H1 (cell line): ENCODE data around the gene CFAP92. TPM values are rescaled to one million over a fixed set of nuclear protein-coding genes. Genes with fewer than 3 reads are reported as not detected.

ENCODE experiments used
- CTCF ChIA-PET: fragments of 300-600 bp; sonication (Branson Sonifier 250); formaldehyde crosslinking; loops from one replicate; lab custom pipeline; 2021; ENCODE audit not compliant: partially characterized antibody; lab: Charles Lee
- POLR2A ChIA-PET: fragments of 300-600 bp; sonication (Branson Sonifier 250); formaldehyde crosslinking; loops from one replicate; lab custom pipeline; 2021; ENCODE audit warnings: inconsistent platforms; ENCODE audit not compliant: partially characterized antibody; lab: Charles Lee
- DNase-seq, 2 experiments: peaks; one replicate each; pipeline versions ENCODE4 v3.0.0 to v3.0.0-alpha.2; 2010 to 2022; ENCODE audit warnings: low spot score in 2 of 2, low read depth in 1 of 2, mixed read lengths in 1 of 2
- FAIRE-seq: peaks from 2 replicates; lab custom pipeline; 2011; peaks lifted over from hg19 to GRCh38; lab: Jason Lieb, UNC
- H2AFZ ChIP-seq: 2 replicates; pipeline ENCODE4 v1.8.1; 2012; ENCODE audit warnings: low read length, inconsistent platforms
- H2AK5ac ChIP-seq: 2 replicates; pipeline ENCODE4 v1.6.1; 2013; ENCODE audit warnings: low read depth, low read length
- H2BK120ac ChIP-seq: replicated peaks from 2 replicates; pipeline ENCODE3; 2013; ENCODE audit warnings: low read depth, low read length, inconsistent platforms
- H2BK12ac ChIP-seq: 2 replicates; pipeline ENCODE4 v1.6.1; 2013; ENCODE audit warnings: low read depth, low read length
- H2BK15ac ChIP-seq: 2 replicates; pipeline ENCODE4 v1.6.1; 2013; ENCODE audit warnings: low read length
- H2BK20ac ChIP-seq: 2 replicates; pipeline ENCODE4 v1.6.1; 2013; ENCODE audit warnings: low read length
- H2BK5ac ChIP-seq: 2 replicates; pipeline ENCODE4 v1.6.1; 2013; ENCODE audit warnings: low read depth, low read length
- H3K14ac ChIP-seq: 2 replicates; pipeline ENCODE4 v1.6.1; 2013; ENCODE audit warnings: inconsistent platforms; ENCODE audit not compliant: insufficient read length
- H3K18ac ChIP-seq: 2 replicates; pipeline ENCODE4 v1.6.1; 2013; ENCODE audit warnings: low read length; ENCODE audit errors: extremely low read depth
- H3K23ac ChIP-seq: 2 replicates; pipeline ENCODE4 v1.6.1; 2013; ENCODE audit warnings: inconsistent platforms; ENCODE audit not compliant: insufficient read length
- H3K23me2 ChIP-seq: 2 replicates; pipeline ENCODE4 v1.6.1; 2013; ENCODE audit warnings: low read depth, low read length
- H3K27ac ChIP-seq: 2 replicates; pipeline ENCODE4 v1.6.1; 2011; ENCODE audit warnings: low read depth, low read length, inconsistent platforms
- H3K27me3 ChIP-seq, 4 experiments: replicated peaks in 1 of 4; 1 replicate in 1 of 4; 2 replicates in 3 of 4; pipeline versions ENCODE4 v1.6.1 to v1.8.1; 2011 to 2013; ENCODE audit warnings: low read length in 3 of 4, mild to moderate bottlenecking in 3 of 4, inconsistent platforms in 2 of 4, mixed read lengths in 2 of 4, moderate library complexity in 1 of 4; ENCODE audit not compliant: control insufficient read depth in 3 of 4, insufficient read depth in 3 of 4; ENCODE audit errors: extremely low read depth in 1 of 4
- H3K36me3 ChIP-seq, 4 experiments: 2 replicates each; pipeline versions ENCODE4 v1.6.1 to v1.8.1; 2011 to 2013; ENCODE audit warnings: mild to moderate bottlenecking in 4 of 4, low read length in 3 of 4, moderate library complexity in 2 of 4, control low read depth in 1 of 4, inconsistent platforms in 1 of 4; ENCODE audit not compliant: insufficient read depth in 4 of 4, control insufficient read depth in 2 of 4
- H3K4ac ChIP-seq: replicated peaks from 2 replicates; pipeline ENCODE3; 2013; ENCODE audit warnings: low read length, low read depth, mixed read lengths, inconsistent platforms; ENCODE audit not compliant: insufficient read length
- H3K4me1 ChIP-seq, 4 experiments: replicated peaks in 1 of 4; 1 replicate in 1 of 4; 2 replicates in 3 of 4; pipeline versions ENCODE4 v1.6.1 to v1.8.1; 2011 to 2013; ENCODE audit warnings: low read length in 3 of 4, inconsistent platforms in 2 of 4, mixed read lengths in 1 of 4; ENCODE audit not compliant: insufficient read depth in 4 of 4, control insufficient read depth in 3 of 4
- H3K4me2 ChIP-seq, 2 experiments: 2 replicates each; pipeline versions ENCODE4 v1.6.1 to v1.8.1; 2011 to 2013; ENCODE audit warnings: low read depth in 2 of 2, low read length in 2 of 2, control low read depth in 1 of 2, inconsistent platforms in 1 of 2, mild to moderate bottlenecking in 1 of 2; ENCODE audit not compliant: insufficient read depth in 1 of 2
- H3K4me3 ChIP-seq, 4 experiments: fragments of 200-600, 300-600 bp in 1 of 4; sonication (generic), shearing (Covaris generic), sonication (Bioruptor Twin) in 1 of 4; 2 replicates each; pipeline versions ENCODE4 v1.5.1 to v1.8.1; 2011 to 2016; ENCODE audit warnings: low read length in 4 of 4, low read depth in 3 of 4, control low read depth in 2 of 4, inconsistent platforms in 2 of 4, mild to moderate bottlenecking in 2 of 4, mixed read lengths in 1 of 4, moderate library complexity in 1 of 4; ENCODE audit not compliant: insufficient read depth in 2 of 4; ENCODE audit errors: extremely low read depth in 1 of 4
- H3K56ac ChIP-seq: replicated peaks from 2 replicates; pipeline ENCODE3; 2013; ENCODE audit warnings: low read depth, mild to moderate bottlenecking, mixed read lengths, low read length, inconsistent platforms; ENCODE audit not compliant: insufficient read length
- H3K79me1 ChIP-seq: 2 replicates; pipeline ENCODE4 v1.6.1; 2013; ENCODE audit warnings: low read depth, low read length, control low read depth
- H3K79me2 ChIP-seq, 2 experiments: 2 replicates each; pipeline versions ENCODE4 v1.6.1 to v1.8.1; 2012 to 2013; ENCODE audit warnings: low read length in 2 of 2, mild to moderate bottlenecking in 2 of 2, inconsistent platforms in 1 of 2; ENCODE audit not compliant: insufficient read depth in 2 of 2, control insufficient read depth in 1 of 2
- H3K9ac ChIP-seq, 4 experiments: replicated peaks in 1 of 4; 1 replicate in 1 of 4; 2 replicates in 3 of 4; pipeline versions ENCODE4 v1.6.1 to v1.8.1; 2011 to 2013; ENCODE audit warnings: low read depth in 3 of 4, low read length in 3 of 4, control low read depth in 2 of 4, mild to moderate bottlenecking in 2 of 4, moderate library complexity in 2 of 4, inconsistent platforms in 1 of 4; ENCODE audit errors: extremely low read depth in 1 of 4
- H3K9me3 ChIP-seq, 2 experiments: 2 replicates each; pipeline versions ENCODE4 v1.6.1 to v1.8.1; 2012 to 2013; ENCODE audit warnings: mild to moderate bottlenecking in 2 of 2, moderate library complexity in 2 of 2, control low read depth in 1 of 2, inconsistent platforms in 1 of 2, low read depth in 1 of 2, low read length in 1 of 2, mixed read lengths in 1 of 2; ENCODE audit not compliant: insufficient read depth in 2 of 2
- H4K20me1 ChIP-seq, 2 experiments: replicated peaks in 1 of 2; 2 replicates each; pipeline versions ENCODE3 to v1.8.1; 2011 to 2013; ENCODE audit warnings: inconsistent platforms in 2 of 2, low read length in 2 of 2, mild to moderate bottlenecking in 1 of 2; ENCODE audit not compliant: insufficient read depth in 2 of 2, control insufficient read depth in 1 of 2
- H4K5ac ChIP-seq: 2 replicates; pipeline ENCODE4 v1.6.1; 2013; ENCODE audit warnings: low read length, low read depth, mixed read lengths, inconsistent platforms; ENCODE audit not compliant: insufficient read length
- H4K8ac ChIP-seq: 2 replicates; pipeline ENCODE4 v1.8.0; 2013; ENCODE audit warnings: mild to moderate bottlenecking, moderate library complexity, low read length, inconsistent platforms; ENCODE audit not compliant: insufficient read depth; ENCODE audit errors: extremely low read depth
- H4K91ac ChIP-seq: replicated peaks from 2 replicates; pipeline ENCODE3; 2013; ENCODE audit warnings: low read length, mixed read lengths, inconsistent platforms; ENCODE audit not compliant: insufficient read length
- BRCA1 ChIP-seq: IDR thresholded peaks from 2 replicates; pipeline ENCODE4 v1.6.1; 2012; ENCODE audit warnings: low read depth, low read length, improper control_type of control experiment
- CHD1 ChIP-seq: IDR thresholded peaks from 2 replicates; pipeline ENCODE4 v1.6.1; 2012; ENCODE audit warnings: low read depth, low read length, improper control_type of control experiment
- CTBP2 ChIP-seq: IDR thresholded peaks from 2 replicates; pipeline ENCODE4 v1.7.0; 2011; ENCODE audit warnings: borderline replicate concordance, mild to moderate bottlenecking, moderate library complexity, mixed read lengths, low read length; ENCODE audit not compliant: insufficient read depth, insufficient read length
- EGR1 ChIP-seq: IDR thresholded peaks from 2 replicates; pipeline ENCODE4 v1.6.1; 2011; ENCODE audit warnings: low read depth, low read length, borderline replicate concordance
- JUN ChIP-seq: IDR thresholded peaks from 2 replicates; pipeline ENCODE4 v1.6.1; 2011; ENCODE audit warnings: low read depth, mild to moderate bottlenecking, improper control_type of control experiment, low read length
- KDM1A ChIP-seq: fragments of 200-600, 300-600 bp; sonication (generic); IDR thresholded peaks from 2 replicates; pipeline ENCODE4 v1.7.1; 2016; ENCODE audit warnings: mild to moderate bottlenecking, low read length, borderline replicate concordance
- RXRA ChIP-seq: IDR thresholded peaks from 2 replicates; pipeline ENCODE4 v1.6.1; 2011; ENCODE audit warnings: low read depth, mild to moderate bottlenecking, low read length, moderate library complexity; ENCODE audit not compliant: insufficient read depth
- SUZ12 ChIP-seq: fragments of 200-600 bp; sonication (generic); IDR thresholded peaks from 2 replicates; pipeline ENCODE4 v1.6.1; 2012; ENCODE audit warnings: mild to moderate bottlenecking, inconsistent platforms, low read length, moderate library complexity, mixed read lengths
- TCF12 ChIP-seq: IDR thresholded peaks from 2 replicates; pipeline ENCODE4 v1.6.1; 2011; ENCODE audit warnings: low read depth, mild to moderate bottlenecking, low read length
- TEAD4 ChIP-seq: IDR thresholded peaks from 2 replicates; pipeline ENCODE4 v1.6.1; 2012; ENCODE audit warnings: low read depth, low read length, inconsistent platforms, mixed read lengths
- YY1 ChIP-seq: IDR thresholded peaks from 2 replicates; pipeline ENCODE4 v1.6.1; 2011; ENCODE audit warnings: low read depth, mild to moderate bottlenecking, low read length
- WGBS, 2 experiments: shearing (Covaris generic) in 1 of 2; methylation state at CpG; one replicate each; pipeline versions ENCODE4 v1.1.6 to v1.1.7; 2013 to 2015; ENCODE audit warnings: low lambda C conversion rate in 2 of 2, mixed read lengths in 2 of 2, inconsistent platforms in 1 of 2, low coverage in 1 of 2, missing lambda C conversion rate in 1 of 2; ENCODE audit not compliant: insufficient replicate concordance in 2 of 2, insufficient coverage in 1 of 2, insufficient read length in 1 of 2; ENCODE audit errors: extremely low coverage in 1 of 2, missing lambda C conversion rate in 1 of 2; 5-methylcytosine and 5-hydroxymethylcytosine counted together
- polyA plus RNA-seq, 7 experiments: library from polyadenylated mRNA; depleted of rRNA in 3 of 7; stranded (reverse) in 5 of 7; unstranded in 2 of 7; fragments of >200 nt in 5 of 7; fragments of 200-250 nt in 2 of 7; gene quantifications; 1 replicate in 5 of 7; 2 replicates in 1 of 7; 4 replicates in 1 of 7; pipeline versions ENCODE4 v1.2.1 to v1.2.3, GENCODE V29; 2011 to 2013; ENCODE audit warnings: missing spikeins in 2 of 7, mixed read lengths in 2 of 7
- total RNA-seq: library from RNA; stranded (reverse); fragmentation: NEBNext Ultra II Directional; extraction: Animal tissue kit (Norgen Biotek cat#: 25700); gene quantifications from 2 replicates; pipeline ENCODE4 v1.2.1, GENCODE V29; 2021
- TF ChIP-seq, protein P1 (sequence below): IDR thresholded peaks from 2 replicates; pipeline ENCODE4 v1.6.1; 2011; ENCODE audit warnings: low read length, improper control_type of control experiment
- TF ChIP-seq, protein P2 (sequence below): IDR thresholded peaks from 2 replicates; pipeline ENCODE4 v1.6.1; 2011; ENCODE audit warnings: low read depth, mild to moderate bottlenecking, low read length; ENCODE audit not compliant: insufficient read depth

CFAP92 gene
- total and polyA plus RNA-seq, 2 of the 8 experiments (the other 6 are each of a cell fraction or from before 2014, with no cell fraction given), result 0.77 to 2.0 TPM

DNA sequence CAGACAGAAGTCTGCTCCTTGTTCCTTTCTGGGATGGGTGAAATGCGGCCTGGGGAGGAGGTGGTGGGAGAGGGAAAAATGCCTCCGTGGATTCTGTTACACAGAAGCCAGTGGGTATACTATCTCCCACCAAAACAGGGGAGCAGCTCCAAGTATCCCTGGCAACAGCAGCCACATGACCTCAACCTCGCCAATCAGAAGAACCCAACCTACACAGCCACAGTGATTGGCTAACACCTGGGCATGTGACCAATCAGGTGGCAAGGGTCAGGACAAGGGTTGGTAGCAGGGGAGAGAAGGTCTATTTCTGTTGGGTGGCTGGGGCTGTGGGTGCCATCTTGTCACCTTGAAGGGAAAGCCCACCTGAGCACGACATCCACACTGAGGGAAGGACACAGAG is 123.5 kb downstream of the CFAP92 start:
- POLR2A ChIA-PET, result interaction anchor here (0.7 kb wide), 1 partner anchor 10 kb away, joined by 3 read pairs; no protein-coding TSS in a partner anchor
- TF ChIP-seq YY1, result no peak
- TF ChIP-seq BRCA1, result no peak
- TF ChIP-seq TEAD4, result no peak
- TF ChIP-seq EGR1, result no peak
- no peak for TF ChIP-seq JUN
- TF ChIP-seq RXRA, result no peak
- TF ChIP-seq, protein P1, sequence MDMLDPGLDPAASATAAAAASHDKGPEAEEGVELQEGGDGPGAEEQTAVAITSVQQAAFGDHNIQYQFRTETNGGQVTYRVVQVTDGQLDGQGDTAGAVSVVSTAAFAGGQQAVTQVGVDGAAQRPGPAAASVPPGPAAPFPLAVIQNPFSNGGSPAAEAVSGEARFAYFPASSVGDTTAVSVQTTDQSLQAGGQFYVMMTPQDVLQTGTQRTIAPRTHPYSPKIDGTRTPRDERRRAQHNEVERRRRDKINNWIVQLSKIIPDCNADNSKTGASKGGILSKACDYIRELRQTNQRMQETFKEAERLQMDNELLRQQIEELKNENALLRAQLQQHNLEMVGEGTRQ, result peak; percentile 66; the same call in 1 of the 2 replicates
- no peak for TF ChIP-seq SUZ12
- TF ChIP-seq CHD1, result no peak
- no peak for TF ChIP-seq TCF12
- TF ChIP-seq, protein P2, sequence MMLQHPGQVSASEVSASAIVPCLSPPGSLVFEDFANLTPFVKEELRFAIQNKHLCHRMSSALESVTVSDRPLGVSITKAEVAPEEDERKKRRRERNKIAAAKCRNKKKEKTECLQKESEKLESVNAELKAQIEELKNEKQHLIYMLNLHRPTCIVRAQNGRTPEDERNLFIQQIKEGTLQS, result 0 out of 2 replicates have a peak, but pooled peaks have one; percentile 32
- no peak for TF ChIP-seq KDM1A
- no peak for TF ChIP-seq CTBP2

More for the DNA sequence above, 123.5 kb downstream of the CFAP92 start:
- H4K91ac ChIP-seq, result no peak overlapping the region
- H4K8ac ChIP-seq, result no peak overlapping the region
- no peak overlapping the region for H2BK12ac ChIP-seq
- 93% methylated on average over 4 of the region's 4 CpGs; no CpG with 5 or more reads in 1 of the 2 experiments for WGBS, 2 experiments
- DNase-seq (no peak), FAIRE-seq (no peak)
- no peak overlapping the region for H4K5ac ChIP-seq
- H2AK5ac ChIP-seq, result no peak overlapping the region
- H3K23me2 ChIP-seq, result no peaks in the 10 kb centered on the region
- H3K4me1 ChIP-seq, result peaks cover 0 to 2% (median 0%) of the 10 kb centered on the region in 4 experiments; a peak in 2 of 7 replicates
- H3K27ac ChIP-seq, result no peak overlapping the region
- no peak overlapping the region for H2AFZ ChIP-seq
- CTCF ChIA-PET, result interaction anchor here (1.2 to 1.4 kb wide), 2 partner anchors 83 to 190 kb away, joined by 3 read pairs; no protein-coding TSS in a partner anchor
- H2BK15ac ChIP-seq, result no peak overlapping the region
- no peak overlapping the region for H2BK20ac ChIP-seq
- no peak overlapping the region for H3K4me2 ChIP-seq
- H3K27me3 ChIP-seq, result no peaks in the 10 kb centered on the region
- H3K79me1 ChIP-seq, result no peaks in the 10 kb centered on the region
- H2BK5ac ChIP-seq, result no peak overlapping the region
- H3K56ac ChIP-seq, result no peak overlapping the region
- no peak overlapping the region for H3K4me3 ChIP-seq
- H4K20me1 ChIP-seq, result no peaks in the 10 kb centered on the region
- H3K14ac ChIP-seq, result no peak overlapping the region
- H3K9me3 ChIP-seq, result no peaks in the 10 kb centered on the region
- H3K9ac ChIP-seq, result no peak overlapping the region
- H3K36me3 ChIP-seq, result no peaks in the 10 kb centered on the region
- H3K23ac ChIP-seq, result no peak overlapping the region
- no peak overlapping the region for H2BK120ac ChIP-seq
- no peaks in the 10 kb centered on the region for H3K79me2 ChIP-seq
- no peak overlapping the region for H3K4ac ChIP-seq
- no peak overlapping the region for H3K18ac ChIP-seq
